LNCaP clone FGC (cell line): Measurements from ENCODE around the gene CFAP65.

Experiments
- DNase-seq: peaks from one replicate; pipeline ENCODE4 v3.0.0-alpha.2; 2011; ENCODE audit warnings: low read depth
- H3K4me3 ChIP-seq: 2 replicates; pipeline ENCODE4 v1.5.1; 2011; ENCODE audit warnings: mild to moderate bottlenecking, low read depth, low read length, control low read depth
- CTCF ChIP-seq: IDR thresholded peaks from 2 replicates; pipeline ENCODE4 v1.5.1; 2012; ENCODE audit warnings: mild to moderate bottlenecking; ENCODE audit not compliant: control insufficient read depth, insufficient read depth; ENCODE audit errors: extremely low read depth

Gene CFAP65

DNA sequence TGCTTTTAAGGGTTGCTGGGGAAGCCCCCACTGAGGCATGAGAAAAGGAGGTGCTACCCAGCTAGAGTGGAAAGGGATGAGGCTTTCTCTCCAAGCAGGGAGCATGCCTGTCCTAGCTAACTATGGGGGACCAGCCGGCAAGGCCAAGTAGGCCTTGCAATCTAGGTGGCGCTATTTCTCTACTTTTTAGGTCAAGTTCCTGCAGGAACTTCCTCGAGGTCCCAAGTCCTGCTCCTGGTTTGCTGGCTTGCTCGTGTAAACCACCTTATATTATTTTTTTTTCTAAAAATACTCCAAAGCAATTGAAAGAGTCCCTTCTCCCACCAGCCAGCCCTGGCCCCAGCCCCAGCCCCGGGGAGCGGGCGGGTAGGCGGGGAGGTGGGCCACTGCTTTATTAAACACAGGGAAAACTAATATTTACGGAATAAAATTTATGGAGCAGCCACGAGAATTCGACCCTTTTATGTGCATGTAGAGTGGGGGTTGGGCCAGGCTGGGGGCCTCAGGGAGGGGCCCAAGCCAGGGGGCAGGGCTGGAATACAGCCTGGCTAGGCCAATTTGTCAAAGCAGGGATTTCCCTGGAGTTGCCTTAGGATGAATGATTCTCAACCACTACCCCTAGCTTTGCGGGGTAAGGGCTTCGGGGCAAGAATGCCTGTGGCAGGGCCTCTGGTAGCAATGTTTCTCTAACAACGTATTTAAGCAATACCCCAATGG, 32.3 kb upstream of the CFAP65 start:
- DNase-seq, result peak; percentile 34
- no peak overlapping the region for H3K4me3 ChIP-seq
- peak; percentile 76 for TF ChIP-seq CTCF

- H3K4me3 ChIP-seq, result no peak overlapping the region
- DNase-seq, result no peak
- no peak for TF ChIP-seq CTCF
These were observed 31.5 kb upstream of the CFAP65 start for GRCh38 chr2:219072741-219073250.

GRCh38 chr2:219071131-219071816, 30.0 kb upstream of the CFAP65 start:
- no peak overlapping the region for H3K4me3 ChIP-seq
- no peak for TF ChIP-seq CTCF
- no peak for DNase-seq

DNA sequence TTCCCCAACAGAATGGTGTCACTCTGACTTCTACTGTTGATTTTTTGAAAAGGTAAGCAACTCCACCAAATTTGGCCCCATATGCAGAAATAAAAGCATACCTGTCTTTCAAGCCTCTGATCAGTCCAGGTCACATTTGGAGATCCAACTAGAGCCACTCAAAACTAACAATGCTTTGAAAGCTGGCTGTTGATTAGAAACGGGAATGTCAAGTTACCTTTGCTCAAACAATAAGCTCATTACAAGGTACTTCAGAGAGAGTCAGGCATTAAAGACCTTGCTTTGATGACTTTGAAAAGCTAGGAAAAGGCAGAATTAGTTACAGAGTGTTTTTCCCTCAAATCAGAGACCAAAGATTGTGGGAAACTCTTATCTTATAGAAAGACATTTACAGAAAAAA, 24.2 kb upstream of the CFAP65 start:
- H3K4me3 ChIP-seq, result no peak overlapping the region
- no peak for TF ChIP-seq CTCF
- no peak for DNase-seq

GRCh38 chr2:219062081-219062480, 20.8 kb upstream of the CFAP65 start:
- no peak overlapping the region for H3K4me3 ChIP-seq
- no peak for DNase-seq
- no peak for TF ChIP-seq CTCF

DNA sequence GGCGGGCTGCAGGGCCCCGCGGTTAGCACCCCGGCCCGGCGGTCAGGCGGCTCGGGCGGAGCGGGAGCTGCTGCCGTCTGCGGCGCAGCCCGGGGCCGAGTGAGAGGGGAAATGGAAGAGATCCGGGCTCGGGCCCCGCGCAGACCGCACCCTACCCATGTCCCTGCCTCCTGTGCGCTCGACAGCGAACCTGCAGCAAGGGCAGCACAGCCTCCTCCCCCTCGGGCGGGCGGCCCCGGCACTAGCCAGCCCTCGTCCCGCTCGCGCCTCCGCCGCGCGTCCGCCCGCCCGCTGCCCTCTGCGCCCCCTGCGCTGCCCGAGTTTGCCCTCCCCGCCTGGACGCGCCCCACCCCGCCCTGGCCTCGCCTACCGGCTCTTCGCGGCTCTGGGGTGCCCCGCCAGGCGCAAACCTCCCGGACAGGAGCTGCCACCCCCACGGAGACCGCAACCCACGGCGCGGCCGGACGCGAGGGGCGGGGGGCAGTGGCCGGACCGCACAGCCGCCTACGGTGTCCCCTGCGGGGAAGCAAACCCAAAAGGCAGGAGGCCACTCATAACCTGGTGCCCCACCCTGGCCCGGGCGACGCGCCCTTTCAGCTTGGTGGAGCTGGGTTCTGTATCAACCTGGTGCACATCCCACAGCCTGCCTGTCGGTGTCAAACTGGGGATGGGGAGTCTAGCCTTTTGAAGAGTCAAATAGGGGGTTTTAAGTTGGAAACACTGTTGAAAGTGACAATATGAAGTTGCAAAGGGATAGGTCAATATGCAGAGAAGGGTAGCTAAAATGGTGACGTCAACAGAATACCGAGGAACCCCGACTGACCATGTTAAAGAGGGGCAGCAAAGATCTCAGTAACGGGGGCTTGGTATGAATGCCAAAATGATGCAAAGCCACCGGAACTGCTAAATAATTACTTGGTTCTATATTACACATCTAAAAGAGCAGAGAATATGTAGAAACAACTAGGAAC, 19.8 kb upstream of the CFAP65 start, which contains the start of gene IHH:
TSS of gene IHH (minus strand) at position 101 of the 971 bp plus-strand sequence. CDS start 454 bp downstream, outside the sequence.
- no peak within 1 kb of the TSS for H3K4me3 ChIP-seq
- TF ChIP-seq CTCF, result no peak
- no peak for DNase-seq
